ENCODE results near the gene RER1.

The RER1 gene

DNA sequence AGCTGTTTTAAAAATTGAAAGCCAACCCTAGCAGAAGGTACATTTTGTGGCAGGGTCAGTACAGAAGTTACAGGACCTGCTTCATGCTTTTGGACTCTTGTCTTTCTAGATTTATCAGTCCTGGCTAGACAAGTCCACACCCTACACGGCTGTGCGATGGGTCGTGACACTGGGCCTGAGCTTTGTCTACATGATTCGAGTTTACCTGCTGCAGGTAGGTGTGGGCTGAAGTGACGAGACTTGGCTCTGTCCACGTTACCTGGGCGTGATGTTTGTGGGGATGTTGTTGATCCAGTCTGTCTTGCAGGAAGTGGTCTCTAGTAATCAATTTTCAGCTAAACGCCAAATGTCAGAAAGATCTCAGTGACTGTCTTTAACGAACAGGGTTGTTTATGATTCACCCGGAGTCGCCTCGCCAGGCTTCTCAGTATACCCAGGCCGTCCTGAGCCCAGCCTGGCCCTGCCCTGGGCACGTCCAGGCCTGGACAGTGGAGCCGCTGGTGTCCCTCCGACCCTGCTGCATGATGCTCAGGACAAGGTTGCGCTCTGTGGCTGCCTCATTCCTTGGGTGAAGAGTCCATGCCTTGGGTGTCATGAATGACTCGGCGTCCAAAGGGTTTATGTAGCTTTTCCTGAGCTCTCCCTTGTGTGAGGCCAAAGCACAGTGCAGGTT lies 5.5 kb downstream of the RER1 start:
- H3K27ac ChIP-seq: no peak overlapping the region
- TF ChIP-seq CTCF (conservative IDR thresholded peaks at IDR 0.05) (no peak), ZFX (IDR thresholded peaks at IDR 0.05) (no peak)

DNA sequence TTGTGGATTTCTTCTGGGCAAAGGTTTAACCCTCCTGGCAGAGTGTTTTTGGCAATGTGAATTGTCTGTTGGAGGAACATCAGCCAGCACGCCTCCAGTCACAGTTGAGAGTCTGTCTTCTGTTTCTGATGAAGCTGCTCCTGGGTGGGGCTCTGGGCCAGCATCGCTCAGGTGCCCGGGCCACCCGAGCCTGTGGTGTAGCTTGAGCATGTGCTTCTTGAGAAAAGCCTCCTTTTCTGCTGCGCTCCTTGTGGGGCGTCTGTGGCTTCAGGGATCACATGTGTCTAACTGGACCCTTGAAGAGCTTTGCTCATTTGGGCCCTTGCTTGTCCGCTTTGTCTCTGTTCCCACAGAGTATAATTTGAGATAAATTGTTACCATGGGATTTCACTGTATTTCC lies 7.2 kb downstream of the RER1 start:
- TF ChIP-seq CTCF (conservative IDR thresholded peaks at IDR 0.05) (no peak), ZFX (IDR thresholded peaks at IDR 0.05) (no peak)
- H3K27ac ChIP-seq: no peak overlapping the region

- TF ChIP-seq CTCF (conservative IDR thresholded peaks at IDR 0.05): no peak
- no peak for TF ChIP-seq ZFX (IDR thresholded peaks at IDR 0.05)
- H3K27ac ChIP-seq: no peak overlapping the region
Observed at GRCh38 chr1:2399890-2400575, 8.4 kb downstream of the RER1 start.

GRCh38 chr1:2400576-2400909 lies 8.9 kb downstream of the RER1 start:
- no peak overlapping the region for H3K27ac ChIP-seq
- TF ChIP-seq CTCF (conservative IDR thresholded peaks at IDR 0.05) (no peak), ZFX (IDR thresholded peaks at IDR 0.05) (no peak)

- H3K27ac ChIP-seq: no peak overlapping the region
- TF ChIP-seq CTCF (conservative IDR thresholded peaks at IDR 0.05) (no peak), ZFX (IDR thresholded peaks at IDR 0.05) (no peak)
Observed at GRCh38 chr1:2400950-2401649, 9.5 kb downstream of the RER1 start.

DNA sequence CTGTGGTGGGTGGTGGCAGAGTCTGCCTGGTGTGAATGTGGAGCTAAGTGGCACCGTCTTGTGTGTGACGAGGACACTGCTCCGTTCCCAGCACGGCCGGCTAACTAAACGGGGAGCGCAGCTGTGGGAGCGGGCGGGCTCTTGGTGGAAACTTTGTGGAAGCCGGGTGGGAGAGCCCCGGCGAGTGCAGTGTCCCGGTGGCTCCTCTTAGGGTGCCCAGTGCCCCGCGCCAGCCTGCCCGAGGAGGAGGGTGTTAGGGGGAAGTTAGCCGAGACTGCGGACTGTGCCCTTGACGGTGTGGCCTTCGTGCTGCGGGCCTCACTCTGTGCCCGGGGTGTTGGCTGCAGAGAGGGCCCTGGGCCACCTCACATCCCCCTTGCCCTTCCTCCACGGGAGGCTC lies 10.8 kb downstream of the RER1 start:
- H3K27ac ChIP-seq: no peak overlapping the region
- TF ChIP-seq CTCF (conservative IDR thresholded peaks at IDR 0.05) (no peak), ZFX (IDR thresholded peaks at IDR 0.05) (no peak)

DNA sequence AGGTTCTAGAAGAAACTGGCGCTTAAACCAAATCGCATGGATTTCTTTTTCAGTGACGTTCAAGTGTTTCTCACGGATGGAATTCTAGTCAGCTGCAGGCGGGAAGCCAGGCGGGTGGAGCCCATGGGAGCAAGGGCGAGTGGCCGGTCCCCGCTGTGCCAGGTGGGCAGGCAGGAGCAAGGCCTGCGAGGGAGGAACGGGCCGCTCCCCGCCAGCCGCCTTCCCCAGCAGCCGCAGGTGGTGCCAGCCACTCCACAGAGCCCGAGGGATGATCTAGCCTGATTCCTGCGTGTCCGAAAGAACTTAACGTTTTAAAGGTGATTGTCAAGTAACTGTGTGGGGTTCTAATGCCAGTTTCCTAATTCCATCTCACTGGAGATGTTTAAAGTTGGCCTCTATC lies 11.6 kb downstream of the RER1 start:
- TF ChIP-seq ZFX (IDR thresholded peaks at IDR 0.05) (no peak), CTCF (conservative IDR thresholded peaks at IDR 0.05) (no peak)
- H3K27ac ChIP-seq: no peak overlapping the region

All from C4-2B (cell line).